Vagina (tissue), 2 donors: ENCODE results near the gene ZFP91. TPM values are rescaled to one million over a fixed set of nuclear protein-coding genes. Genes with fewer than 3 reads are reported as not detected.

Source experiments
- DNase-seq, 2 donors: peaks; one replicate each; pipeline ENCODE4 v3.0.0-alpha.2; 2017; ENCODE audit errors: extremely low spot score in 2 of 2
- H3K27ac ChIP-seq: fragments of 200-600 bp; sonication (generic); one replicate; pipeline ENCODE4 v1.5.1; 2019
- H3K27me3 ChIP-seq: fragments of 200-600 bp; sonication (generic); one replicate; pipeline ENCODE4 v1.5.1; 2019
- H3K36me3 ChIP-seq, 2 donors: fragments of 200-600 bp; sonication (generic); one replicate each; pipeline ENCODE4 v1.5.1; 2017 to 2019
- H3K4me1 ChIP-seq: fragments of 200-600 bp; sonication (generic); one replicate; pipeline ENCODE4 v1.5.1; 2019
- H3K4me3 ChIP-seq, 2 donors: fragments of 200-600 bp; sonication (generic); 1 replicate in 1 of 2; 2 replicates in 1 of 2; pipeline ENCODE4 v1.5.1; 2016 to 2019
- H3K9me3 ChIP-seq: fragments of 200-600 bp; sonication (generic); one replicate; pipeline ENCODE4 v1.5.1; 2019
- POLR2A ChIP-seq, 2 donors: fragments of 450-650 bp; IDR thresholded peaks; one replicate each; pipeline ENCODE4 v1.6.1; 2017; ENCODE audit warnings: antibody characterized with exemption in 2 of 2, mild to moderate bottlenecking in 2 of 2, moderate library complexity in 2 of 2
- POLR2AphosphoS5 ChIP-seq, 2 donors: sonication (generic); formaldehyde crosslinking; IDR thresholded peaks; one replicate each; pipeline ENCODE4 v1.9.0; 2017; ENCODE audit warnings: antibody characterized with exemption in 2 of 2, mild to moderate bottlenecking in 2 of 2, low read depth in 1 of 2; ENCODE audit not compliant: insufficient read depth in 1 of 2
- intact Hi-C: fragments of 100-400 bp; cut with DNase I; formaldehyde crosslinking; loops from one replicate; pipeline ENCODE4 v1.15.1; 2023
- total RNA-seq: library from RNA; depleted of rRNA; stranded (reverse); fragments of >200 nt; gene quantifications from one replicate; pipeline ENCODE4 v1.2.3, GENCODE V29; 2016
- TF ChIP-seq, protein P1 (sequence below), 3 experiments: fragments of 450-650 bp in 2 of 3; fragments of 200-600 bp in 1 of 3; sonication (generic) in 1 of 3; IDR thresholded peaks; one replicate each; pipeline ENCODE4 v1.5.1; 2017 to 2019; ENCODE audit warnings: antibody characterized with exemption in 3 of 3, mild to moderate bottlenecking in 2 of 3, moderate library complexity in 2 of 3

Gene ZFP91
- total RNA-seq, 1 donor from 2014 or later, result 35.4 TPM

DNA sequence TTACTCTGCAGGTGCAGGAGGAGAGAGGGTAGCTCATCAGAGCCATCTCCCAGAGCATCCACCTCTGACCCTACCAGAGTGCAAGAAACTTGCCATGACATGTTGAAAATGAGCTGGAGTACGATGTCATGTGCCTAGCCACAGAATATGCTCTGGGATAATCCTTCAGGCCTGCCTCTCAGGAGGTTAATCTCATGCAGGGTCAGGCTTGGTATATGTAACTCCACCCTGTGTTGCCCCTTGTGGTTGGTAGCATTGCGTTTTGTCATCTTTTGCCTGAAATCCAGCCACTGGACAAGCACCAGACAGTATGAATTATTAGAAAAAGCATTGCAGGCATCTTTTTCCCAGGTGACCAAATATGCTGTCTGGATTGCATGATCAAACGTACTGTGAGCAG, 79.8 kb downstream of the ZFP91 start:
- no peaks in the 10 kb centered on the region for H3K27me3 ChIP-seq
- TF ChIP-seq POLR2A (IDR thresholded peaks at IDR 0.05) (no peak), POLR2AphosphoS5 (IDR thresholded peaks at IDR 0.05; ENCODE audit: insufficient read depth in 1 of 2, low read depth in 1 of 2) (no peak)
- TF ChIP-seq, protein P1, sequence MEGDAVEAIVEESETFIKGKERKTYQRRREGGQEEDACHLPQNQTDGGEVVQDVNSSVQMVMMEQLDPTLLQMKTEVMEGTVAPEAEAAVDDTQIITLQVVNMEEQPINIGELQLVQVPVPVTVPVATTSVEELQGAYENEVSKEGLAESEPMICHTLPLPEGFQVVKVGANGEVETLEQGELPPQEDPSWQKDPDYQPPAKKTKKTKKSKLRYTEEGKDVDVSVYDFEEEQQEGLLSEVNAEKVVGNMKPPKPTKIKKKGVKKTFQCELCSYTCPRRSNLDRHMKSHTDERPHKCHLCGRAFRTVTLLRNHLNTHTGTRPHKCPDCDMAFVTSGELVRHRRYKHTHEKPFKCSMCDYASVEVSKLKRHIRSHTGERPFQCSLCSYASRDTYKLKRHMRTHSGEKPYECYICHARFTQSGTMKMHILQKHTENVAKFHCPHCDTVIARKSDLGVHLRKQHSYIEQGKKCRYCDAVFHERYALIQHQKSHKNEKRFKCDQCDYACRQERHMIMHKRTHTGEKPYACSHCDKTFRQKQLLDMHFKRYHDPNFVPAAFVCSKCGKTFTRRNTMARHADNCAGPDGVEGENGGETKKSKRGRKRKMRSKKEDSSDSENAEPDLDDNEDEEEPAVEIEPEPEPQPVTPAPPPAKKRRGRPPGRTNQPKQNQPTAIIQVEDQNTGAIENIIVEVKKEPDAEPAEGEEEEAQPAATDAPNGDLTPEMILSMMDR (IDR thresholded peaks at IDR 0.05), result no peak
- H3K36me3 ChIP-seq, result no peaks in the 10 kb centered on the region
- H3K4me3 ChIP-seq, result no peak overlapping the region
- no peak for DNase-seq
- intact Hi-C loops, result loop anchor here (10.0 kb wide), 1 partner anchor 496 kb away; no protein-coding TSS in a partner anchor
- no peaks in the 10 kb centered on the region for H3K4me1 ChIP-seq
- no peaks in the 10 kb centered on the region for H3K9me3 ChIP-seq
- H3K27ac ChIP-seq, result no peak overlapping the region

DNA sequence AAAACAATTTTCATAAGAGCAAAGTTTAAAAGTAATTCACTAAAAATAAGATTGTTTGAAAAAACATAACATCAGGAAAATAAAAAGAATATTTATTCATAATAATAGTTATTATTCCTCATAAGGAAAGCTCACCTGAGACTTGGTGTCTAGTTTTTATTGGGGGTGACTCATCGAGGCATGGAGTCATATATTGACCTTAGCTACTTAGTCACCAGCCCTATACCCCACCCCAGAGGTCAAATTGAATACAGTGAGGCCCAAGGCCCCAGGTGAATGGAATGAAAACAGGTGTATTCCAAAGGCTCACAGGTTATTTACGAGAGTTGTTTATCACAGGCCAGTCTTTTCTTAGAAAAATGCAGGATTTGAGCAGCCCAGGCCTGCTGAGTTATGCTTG, 80.5 kb downstream of the ZFP91 start:
- Histone ChIP-seq H3K27ac (no peak overlapping the region), H3K4me1 (no peaks in the 10 kb centered on the region), H3K9me3 (no peaks in the 10 kb centered on the region), H3K4me3 (no peak overlapping the region), H3K36me3 (no peaks in the 10 kb centered on the region), H3K27me3 (no peaks in the 10 kb centered on the region)
- no peak for TF ChIP-seq POLR2A (IDR thresholded peaks at IDR 0.05)
- TF ChIP-seq, protein P1 (IDR thresholded peaks at IDR 0.05), result no peak
- TF ChIP-seq POLR2AphosphoS5 (IDR thresholded peaks at IDR 0.05; ENCODE audit: insufficient read depth in 1 of 2, low read depth in 1 of 2), result no peak
- intact Hi-C loops, result loop anchor here (10.0 kb wide), 1 partner anchor 495 kb away; no protein-coding TSS in a partner anchor
- DNase-seq, result no peak

DNA sequence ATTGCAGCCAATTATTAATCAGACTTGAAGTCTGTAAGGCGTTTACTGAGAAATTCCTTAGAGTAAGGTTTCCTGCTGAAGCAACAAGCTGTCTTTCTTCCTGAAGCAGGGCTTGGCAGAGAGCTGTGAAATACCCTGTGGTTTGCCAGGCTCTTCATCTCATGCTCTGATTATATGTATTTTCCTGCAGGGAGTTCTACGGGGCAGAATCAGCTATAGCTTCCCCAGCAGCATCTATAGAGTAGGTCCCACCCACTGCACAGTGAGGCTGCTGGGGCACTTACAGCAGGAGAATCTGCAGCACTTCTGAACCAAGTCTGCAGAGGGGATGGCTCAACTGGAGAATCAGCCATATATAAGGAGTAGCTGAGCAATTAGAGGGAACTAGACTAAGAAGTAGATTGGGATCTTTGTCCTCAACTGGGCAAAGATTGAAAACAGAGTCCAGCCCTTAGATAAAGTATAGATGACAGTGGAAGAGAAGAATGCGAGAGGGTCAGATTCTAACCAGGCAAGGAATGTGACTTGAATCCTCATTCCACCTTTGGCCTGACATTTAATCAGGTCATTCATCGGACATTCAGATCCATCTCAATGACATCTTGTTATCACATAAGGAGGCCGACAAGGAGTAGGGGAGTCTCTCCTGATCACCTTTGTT, 81.2 kb downstream of the ZFP91 start:
- TF ChIP-seq POLR2AphosphoS5 (IDR thresholded peaks at IDR 0.05; ENCODE audit: insufficient read depth in 1 of 2, low read depth in 1 of 2) (no peak), POLR2A (IDR thresholded peaks at IDR 0.05) (no peak)
- TF ChIP-seq, protein P1 (IDR thresholded peaks at IDR 0.05), result no peak
- H3K9me3 ChIP-seq, result no peaks in the 10 kb centered on the region
- intact Hi-C loops, result loop anchor here (10.0 kb wide), 1 partner anchor 495 kb away; no protein-coding TSS in a partner anchor
- H3K4me1 ChIP-seq, result no peaks in the 10 kb centered on the region
- no peak overlapping the region for H3K4me3 ChIP-seq
- H3K36me3 ChIP-seq, result no peaks in the 10 kb centered on the region
- no peak overlapping the region for H3K27ac ChIP-seq
- H3K27me3 ChIP-seq, result no peaks in the 10 kb centered on the region
- no peak for DNase-seq

Other genes with a start within 250 kb of the ZFP91 start
- gene OR5B17, start 220.0 kb upstream of the ZFP91 start, total RNA-seq, result not detected
- not detected for gene OR5B3, start 172.2 kb upstream of the ZFP91 start, total RNA-seq
- not detected for gene OR5B2, start 150.9 kb upstream of the ZFP91 start, total RNA-seq
- gene OR5B12, start 136.8 kb upstream of the ZFP91 start, total RNA-seq, result not detected
- not detected for gene OR5B21, start 71.0 kb upstream of the ZFP91 start, total RNA-seq
- gene LPXN, start 3.2 kb upstream of the ZFP91 start, total RNA-seq, result 24.3 TPM
- gene CNTF, start 43.6 kb downstream of the ZFP91 start, total RNA-seq, result not detected
- gene GLYAT, start 152.9 kb downstream of the ZFP91 start, total RNA-seq, result not detected